Inferior parietal cortex (tissue), 1 donor: Measurements from ENCODE around the gene BMPR1A.
"Not testable (repeated sequence)": the region's sequence is repeated elsewhere in the genome, so short reads cannot be mapped to it uniquely, and the experiment has no call there.

Experiments used
- DNase-seq: peaks from one replicate; pipeline ENCODE4 v3.0.0-alpha.2; 2016; ENCODE audit errors: extremely low spot score

Gene BMPR1A

DNA sequence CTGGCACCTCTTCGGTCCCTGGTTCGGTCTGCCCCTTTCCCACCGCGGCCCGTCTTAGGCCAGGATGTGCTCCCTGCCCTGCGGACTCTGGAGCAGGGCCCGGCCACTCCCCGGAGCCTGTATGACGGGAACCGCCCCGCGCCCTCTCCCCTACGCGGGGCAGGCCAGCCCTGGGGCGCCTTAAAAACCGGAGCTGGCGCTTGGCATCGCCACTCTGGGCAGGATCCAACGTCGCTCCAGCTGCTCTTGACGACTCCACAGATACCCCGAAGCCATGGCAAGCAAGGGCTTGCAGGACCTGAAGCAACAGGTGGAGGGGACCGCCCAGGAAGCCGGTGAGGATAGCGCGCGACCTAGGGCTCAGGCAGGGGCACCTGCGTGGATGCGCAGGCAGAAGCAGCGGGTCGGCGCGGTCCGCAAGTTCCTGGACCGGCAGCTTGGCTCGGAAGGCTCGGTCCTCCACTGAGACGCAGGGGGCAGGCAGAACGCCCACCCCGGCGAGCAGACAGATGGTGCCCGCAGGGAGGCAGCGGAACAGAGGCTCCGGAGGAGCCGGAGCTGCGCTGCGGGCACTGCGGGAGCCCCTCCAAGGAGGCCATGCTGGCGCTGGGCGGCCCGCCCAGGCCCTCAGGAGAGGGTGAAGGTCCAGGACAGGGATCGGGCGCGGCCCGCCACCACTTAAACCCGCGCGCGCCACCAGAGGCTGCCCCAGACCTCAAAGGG lies 212.0 kb downstream of the BMPR1A start, which contains the start of gene ADIRF:
Gene ADIRF (plus strand): TSS at position 212 of the 723 bp plus-strand sequence. CDS start 63 bp downstream, at position 275.
- no peak for DNase-seq

DNA sequence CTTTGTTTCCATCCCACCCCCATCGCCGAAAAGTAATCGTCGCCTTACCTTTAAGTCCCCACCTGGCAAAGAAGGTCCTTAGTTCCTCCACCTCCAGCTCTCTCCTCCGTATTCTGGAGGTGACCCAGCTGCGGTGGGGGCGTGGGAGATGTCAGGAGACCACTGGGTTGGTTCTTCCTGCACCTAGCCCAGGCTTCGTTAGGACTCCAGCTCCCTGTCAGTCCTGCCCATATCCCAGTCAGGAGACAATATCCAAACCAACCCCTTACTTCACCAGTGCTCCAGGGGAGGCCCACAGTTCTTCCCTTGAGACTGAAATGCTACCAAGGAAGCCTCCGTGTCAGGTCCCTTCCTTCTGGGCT lies 212.6 kb downstream of the BMPR1A start:
- DNase-seq, result no peak

DNA sequence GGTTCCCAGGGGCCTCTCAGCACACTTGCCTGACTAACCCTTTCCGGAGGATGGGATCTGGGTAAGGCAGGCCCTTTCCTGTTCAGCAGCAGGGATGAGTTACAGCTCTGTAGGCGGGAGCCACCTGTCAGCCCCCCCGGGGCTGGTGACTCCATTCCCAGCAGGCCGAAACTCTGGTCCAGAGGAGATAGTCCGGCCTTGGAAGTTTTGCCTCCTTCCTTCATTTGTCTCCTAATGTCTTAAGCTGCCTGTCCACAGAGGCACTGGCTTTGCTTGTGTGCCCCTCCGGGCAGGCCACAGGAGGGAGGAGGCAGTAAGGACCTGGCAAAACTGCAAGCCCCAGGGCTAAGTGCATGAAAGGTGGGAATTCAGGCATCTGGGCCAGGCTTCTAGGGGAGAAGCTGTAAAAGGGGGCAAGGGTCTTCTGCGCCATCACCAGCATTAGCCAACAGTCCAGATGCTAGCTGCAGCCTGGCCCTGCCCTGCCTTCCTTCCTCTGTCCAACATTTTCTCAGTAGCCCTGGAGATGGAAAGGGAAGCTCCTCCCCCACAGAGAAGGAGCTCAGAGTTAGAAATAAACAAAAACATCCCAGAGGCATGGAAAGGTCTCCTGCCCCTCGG lies 213.1 kb downstream of the BMPR1A start:
- DNase-seq, result no peak

DNA sequence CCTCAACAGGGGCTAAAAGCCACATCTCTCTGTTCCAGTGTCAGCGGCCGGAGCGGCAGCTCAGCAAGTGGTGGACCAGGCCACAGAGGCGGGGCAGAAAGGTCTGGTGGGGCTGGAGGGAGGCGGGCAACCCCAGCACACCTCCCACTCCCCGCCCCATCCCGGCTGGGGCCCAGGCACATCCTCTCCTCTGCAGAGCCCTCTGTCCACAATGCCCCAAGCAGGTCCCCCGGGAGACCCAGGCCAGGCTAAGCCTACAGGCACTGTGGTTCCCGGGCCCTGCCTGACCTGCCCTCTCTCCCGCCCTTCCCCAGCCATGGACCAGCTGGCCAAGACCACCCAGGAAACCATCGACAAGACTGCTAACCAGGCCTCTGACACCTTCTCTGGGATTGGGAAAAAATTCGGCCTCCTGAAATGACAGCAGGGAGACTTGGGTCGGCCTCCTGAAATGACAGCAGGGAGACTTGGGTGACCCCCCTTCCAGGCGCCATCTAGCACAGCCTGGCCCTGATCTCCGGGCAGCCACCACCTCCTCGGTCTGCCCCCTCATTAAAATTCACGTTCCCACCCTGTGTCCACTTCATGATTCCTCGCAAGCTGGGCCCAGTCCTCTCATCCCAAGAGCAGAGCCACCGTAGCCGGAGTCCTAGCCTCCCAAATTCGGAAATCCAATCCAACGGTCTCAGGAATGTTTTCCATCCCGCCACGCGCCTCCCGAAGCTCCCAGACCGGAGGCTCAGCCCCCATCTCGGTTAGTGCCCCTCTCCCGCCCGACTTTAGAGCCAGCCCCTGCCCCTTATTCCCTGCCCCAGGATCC lies 214.0 kb downstream of the BMPR1A start:
- no peak for DNase-seq

DNA sequence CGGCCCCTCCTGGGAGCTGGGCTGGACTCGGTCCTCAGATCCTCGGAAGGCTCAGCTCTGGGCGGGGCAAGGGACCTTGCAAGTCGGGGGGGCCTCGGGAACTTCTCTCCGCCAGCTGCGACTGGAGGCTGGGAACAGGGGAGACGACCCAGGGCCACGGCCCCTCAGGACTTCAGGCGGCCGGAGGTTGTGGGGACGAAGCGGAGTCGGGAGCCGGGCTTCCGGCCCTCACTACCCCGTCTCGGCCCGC lies 214.5 kb downstream of the BMPR1A start:
- DNase-seq, result no peak

- no peak for DNase-seq
Observed at GRCh38 chr10:86971232-86971991, 215.0 kb downstream of the BMPR1A start.

DNA sequence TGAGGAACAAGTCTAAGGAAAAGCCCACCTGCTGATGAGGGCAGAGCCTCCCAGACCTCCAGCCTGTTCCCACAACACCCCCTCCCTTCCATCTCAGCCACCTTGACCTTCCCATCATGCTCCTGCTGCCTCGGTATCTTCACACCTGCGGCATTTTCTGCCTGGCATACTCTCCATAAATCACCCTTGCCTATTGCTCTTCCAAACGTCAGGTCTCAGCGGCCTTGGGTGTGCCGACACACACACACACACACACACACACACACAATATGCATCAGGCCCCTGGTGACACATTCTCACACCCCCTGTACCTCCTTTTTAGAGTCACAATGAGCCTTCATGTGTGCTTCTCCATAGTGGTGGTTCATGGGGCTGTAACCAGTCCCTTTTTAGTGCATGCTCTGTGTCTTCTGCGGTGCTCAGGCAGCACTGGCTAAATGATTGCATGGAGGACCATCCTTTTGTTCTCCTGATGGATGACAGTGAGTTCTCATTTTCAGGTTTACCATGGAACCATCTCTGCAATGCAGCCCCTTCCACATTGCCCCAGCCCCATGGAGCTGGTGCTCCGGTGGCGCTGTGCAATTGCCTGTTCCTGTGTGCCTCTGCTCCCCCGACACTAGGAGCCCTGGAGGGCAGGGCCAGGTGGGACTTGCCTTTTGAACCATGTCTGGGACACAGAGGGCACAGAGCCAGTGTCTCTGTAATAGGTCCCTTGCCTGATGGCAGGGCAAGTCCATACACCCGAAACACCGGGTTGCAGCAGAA lies 216.4 kb downstream of the BMPR1A start:
- DNase-seq, result no peak

- no peak for DNase-seq
Observed at GRCh38 chr10:86974484-86974883, 218.1 kb downstream of the BMPR1A start.

- DNase-seq, result no peak
Observed at GRCh38 chr10:86976362-86977056, 220.1 kb downstream of the BMPR1A start.

DNA sequence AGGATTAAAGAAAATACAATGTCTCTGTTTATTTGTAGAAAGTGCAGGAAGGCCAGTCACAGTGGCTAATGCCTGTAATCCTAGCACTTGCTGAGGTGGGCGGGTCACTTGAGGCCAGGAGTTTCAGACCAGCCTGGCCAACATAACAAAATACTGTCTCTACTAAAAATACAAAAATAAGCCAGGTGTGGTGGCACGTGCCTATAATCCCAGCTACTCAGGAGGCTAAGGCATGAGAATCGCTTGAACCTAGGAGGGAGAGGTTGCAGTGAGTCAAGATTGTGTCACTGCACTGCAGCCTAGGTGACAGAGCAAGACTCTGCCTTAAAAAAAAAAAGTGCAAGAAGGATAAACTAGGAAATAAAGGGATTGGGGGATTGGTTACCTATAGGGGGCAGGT lies 222.0 kb downstream of the BMPR1A start:
- not testable (repeated sequence) for DNase-seq

- no peak for DNase-seq
Observed at GRCh38 chr10:86979296-86979818, 222.9 kb downstream of the BMPR1A start.

GRCh38 chr10:86979977-86980448 lies 223.6 kb downstream of the BMPR1A start:
- no peak for DNase-seq

DNA sequence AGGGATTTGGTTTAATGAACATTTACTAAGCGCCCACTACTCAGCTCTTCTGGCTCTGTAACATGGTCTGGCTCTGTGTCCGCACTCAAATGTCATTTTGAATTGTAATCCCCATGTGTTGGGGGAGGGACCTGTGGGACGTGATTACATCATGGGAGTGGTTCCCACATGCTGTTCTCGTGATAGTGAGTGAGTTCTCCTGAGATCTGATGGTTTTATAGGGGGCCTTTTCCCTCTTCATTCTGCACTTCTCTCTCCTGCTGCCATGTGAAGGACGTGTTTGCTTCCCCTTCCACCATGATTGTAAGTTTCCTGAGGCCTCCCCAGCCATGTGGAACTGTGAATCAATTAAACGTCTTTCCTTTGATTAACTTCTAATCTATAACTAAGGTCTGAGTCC lies 224.6 kb downstream of the BMPR1A start:
- DNase-seq, result not testable (repeated sequence)

- DNase-seq, result no peak
Observed at GRCh38 chr10:86981716-86982115, 225.3 kb downstream of the BMPR1A start.
